Aorta (tissue), 5 donors: ENCODE measurements around the gene EXOC2. TPM values are rescaled to one million over a fixed set of nuclear protein-coding genes. Genes with fewer than 3 reads are reported as not detected.
A peak's percentile ranks its signal among the peaks of the same experiment; 100 is the strongest.

Experiments
- ATAC-seq: fragments of 200-7000 bp; cut with Tn5 transposase; one replicate; pipeline ENCODE4 v1.9.1; 2022; ENCODE audit warnings: moderate library complexity; ENCODE audit not compliant: low FRiP score
- DNase-seq, 2 donors: peaks; one replicate each; pipeline ENCODE4 v3.0.0-alpha.2; 2020
- H3K27ac ChIP-seq, 2 donors: one replicate each; pipeline ENCODE4 v1.5.1; 2013; ENCODE audit warnings: low read length in 2 of 2, mild to moderate bottlenecking in 2 of 2, moderate library complexity in 2 of 2, control low read depth in 1 of 2, inconsistent platforms in 1 of 2, low read depth in 1 of 2
- H3K27me3 ChIP-seq, 2 donors: one replicate each; pipeline ENCODE4 v1.6.1; 2013; ENCODE audit warnings: control low read depth in 1 of 2, low read length in 1 of 2, mild to moderate bottlenecking in 1 of 2, moderate library complexity in 1 of 2; ENCODE audit not compliant: insufficient read depth in 2 of 2, control insufficient read depth in 1 of 2
- H3K36me3 ChIP-seq, 2 donors: one replicate each; pipeline ENCODE4 v1.6.1; 2013; ENCODE audit warnings: control low read depth in 1 of 2, low read length in 1 of 2, mild to moderate bottlenecking in 1 of 2; ENCODE audit not compliant: insufficient read depth in 2 of 2, control insufficient read depth in 1 of 2
- H3K4me1 ChIP-seq, 2 donors: one replicate each; pipeline ENCODE4 v1.6.1; 2013; ENCODE audit warnings: low read length in 2 of 2, control low read depth in 1 of 2, mild to moderate bottlenecking in 1 of 2, moderate library complexity in 1 of 2; ENCODE audit not compliant: insufficient read depth in 2 of 2, control insufficient read depth in 1 of 2
- H3K4me3 ChIP-seq, 2 donors: one replicate each; pipeline ENCODE4 v1.5.1; 2013; ENCODE audit warnings: low read length in 2 of 2, control low read depth in 1 of 2, mild to moderate bottlenecking in 1 of 2
- H3K9me3 ChIP-seq: one replicate; pipeline ENCODE4 v1.6.1; 2013; ENCODE audit warnings: mild to moderate bottlenecking, low read length; ENCODE audit not compliant: control insufficient read depth
- WGBS, 2 donors: extraction: QIAGEN DNeasy Blood & Tissue Kit; methylation state at CpG; one replicate each; pipeline ENCODE4 v1.1.7; 2013; 5-methylcytosine and 5-hydroxymethylcytosine counted together
- intact Hi-C, 2 donors: fragments of 100-400 bp; cut with DNase I; formaldehyde crosslinking; loops; one replicate each; pipeline versions ENCODE4 v1.14.2 to v1.15.0; 2022
- polyA plus RNA-seq, 2 donors: library from polyadenylated mRNA; stranded (reverse); fragments of 200-250 nt; gene quantifications; one replicate each; pipeline ENCODE4 v1.2.3, GENCODE V29; 2013
- total RNA-seq, 2 donors: library from RNA; stranded (reverse); fragmentation: NEBNext Ultra II Directional; extraction: Animal tissue kit (Norgen Biotek cat#: 25700); gene quantifications; one replicate each; pipeline ENCODE4 v1.2.1, GENCODE V29; 2021
- donor health status: healthy with polysubstance abuse.
- donor health status: Bipolar disorder and iron deficiency.
- donor health status: DM: no; HTN: no; CAD: no.
- donor health status: DM: no; HTN: no; CAD: no.
- donor health status: DM: yes; HTN: yes; CAD: no.

EXOC2 gene
- total and polyA plus RNA-seq, 4 donors: 3.4 to 22.8 (median 11.7) TPM

- WGBS, 2 donors: 88 to 89% methylated on average over 3 of the region's 3 CpGs
- DNase-seq: no peak
- Histone ChIP-seq H3K4me1 (no peaks in the 10 kb centered on the region), H3K27ac (no peak overlapping the region), H3K36me3 (no peaks in the 10 kb centered on the region), H3K9me3 (no peaks in the 10 kb centered on the region), H3K27me3 (no peaks in the 10 kb centered on the region), H3K4me3 (no peak overlapping the region)
- no peak for ATAC-seq
- intact Hi-C loops: loop anchor here in 1 of 2 donors (10.0 kb wide), 1 partner anchor 129 kb away; no protein-coding TSS in a partner anchor
These were observed 30.6 kb upstream of the EXOC2 start for GRCh38 chr6:723540-723939.

- H3K4me1 ChIP-seq: no peaks in the 10 kb centered on the region
- no peak overlapping the region for H3K4me3 ChIP-seq
- no peaks in the 10 kb centered on the region for H3K27me3 ChIP-seq
- WGBS, 2 donors: 92 to 94% methylated on average over 4 of the region's 4 CpGs
- DNase-seq (no peak), ATAC-seq (no peak)
- H3K9me3 ChIP-seq: no peaks in the 10 kb centered on the region
- intact Hi-C loops: loop anchor here in 1 of 2 donors (10.0 kb wide), 1 partner anchor 128 kb away; no protein-coding TSS in a partner anchor
- no peak overlapping the region for H3K27ac ChIP-seq
- no peaks in the 10 kb centered on the region for H3K36me3 ChIP-seq
These were observed 29.7 kb upstream of the EXOC2 start for GRCh38 chr6:722608-723007.

- Histone ChIP-seq H3K4me1 (no peaks in the 10 kb centered on the region), H3K27me3 (no peaks in the 10 kb centered on the region), H3K36me3 (no peaks in the 10 kb centered on the region), H3K27ac (no peak overlapping the region), H3K4me3 (no peak overlapping the region), H3K9me3 (no peaks in the 10 kb centered on the region)
- peak; percentile 81 to 88 for DNase-seq
- WGBS, 2 donors: 13 to 17% methylated on average over 11 of the region's 11 CpGs
- peak; percentile 78 for ATAC-seq
- intact Hi-C loops: loop anchor here in 1 of 2 donors (10.0 kb wide), 1 partner anchor 127 kb away; no protein-coding TSS in a partner anchor
These were observed 29.2 kb upstream of the EXOC2 start for GRCh38 chr6:722077-722524.

GRCh38 chr6:718345-718744 is 25.4 kb upstream of the EXOC2 start:
- intact Hi-C loops: no loop called here
- WGBS, 2 donors: 87 to 93% methylated on average over 7 of the region's 7 CpGs

GRCh38 chr6:717135-717534 is 24.2 kb upstream of the EXOC2 start:
- no peak for DNase-seq
- intact Hi-C loops: no loop called here
- 96% methylated on average over 11 of the region's 11 CpGs for WGBS, 2 donors

More at GRCh38 chr6:718345-718744, 25.4 kb upstream of the EXOC2 start:
- H3K36me3 ChIP-seq: no peaks in the 10 kb centered on the region
- ATAC-seq (no peak), DNase-seq (no peak)
- H3K27me3 ChIP-seq: no peaks in the 10 kb centered on the region
- no peaks in the 10 kb centered on the region for H3K9me3 ChIP-seq
- H3K4me3 ChIP-seq: no peak overlapping the region
- H3K27ac ChIP-seq: no peak overlapping the region
- H3K4me1 ChIP-seq: no peaks in the 10 kb centered on the region

GRCh38 chr6:715709-716491 is 23.0 kb upstream of the EXOC2 start:
- H3K36me3 ChIP-seq: no peaks in the 10 kb centered on the region
- H3K9me3 ChIP-seq: no peaks in the 10 kb centered on the region
- DNase-seq: no peak
- intact Hi-C loops: no loop called here
- H3K27me3 ChIP-seq: no peaks in the 10 kb centered on the region
- 27 to 28% methylated on average over 13 of the region's 13 CpGs for WGBS, 2 donors
- no peak for ATAC-seq
- H3K4me1 ChIP-seq: no peaks in the 10 kb centered on the region
- no peak overlapping the region for H3K4me3 ChIP-seq
- H3K27ac ChIP-seq: no peak overlapping the region

More at GRCh38 chr6:717135-717534, 24.2 kb upstream of the EXOC2 start:
- Histone ChIP-seq H3K4me3 (no peak overlapping the region), H3K27me3 (no peaks in the 10 kb centered on the region), H3K9me3 (no peaks in the 10 kb centered on the region), H3K4me1 (no peaks in the 10 kb centered on the region), H3K36me3 (no peaks in the 10 kb centered on the region), H3K27ac (no peak overlapping the region)
- no peak for ATAC-seq

DNA sequence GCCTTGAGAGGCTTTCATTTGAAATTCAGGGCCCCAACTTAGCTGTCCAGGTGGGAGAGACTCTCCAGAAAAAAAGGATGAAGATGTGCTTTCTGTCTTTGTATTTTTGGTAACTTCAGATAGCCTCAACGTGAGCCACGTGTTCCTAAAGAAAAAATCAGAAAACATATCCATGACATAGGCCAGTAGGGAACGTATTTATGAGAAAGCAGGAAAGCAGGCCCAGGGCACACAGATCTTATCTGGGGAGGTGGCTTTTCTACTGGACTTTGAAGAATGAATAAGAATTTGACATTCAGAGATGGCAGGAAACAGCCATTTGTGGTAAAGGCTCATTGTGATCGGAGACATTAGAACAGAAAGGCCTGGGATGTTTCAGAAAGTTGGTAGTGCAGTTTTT is 21.2 kb upstream of the EXOC2 start:
- Histone ChIP-seq H3K27ac (no peak overlapping the region), H3K36me3 (no peaks in the 10 kb centered on the region), H3K27me3 (no peaks in the 10 kb centered on the region), H3K4me3 (no peak overlapping the region), H3K9me3 (no peaks in the 10 kb centered on the region), H3K4me1 (no peaks in the 10 kb centered on the region)
- DNase-seq: no peak
- 92 to 97% methylated on average over 4 of the region's 4 CpGs for WGBS, 2 donors
- intact Hi-C loops: no loop called here
- ATAC-seq: no peak

GRCh38 chr6:713351-713750 is 20.4 kb upstream of the EXOC2 start:
- 93% methylated on average over 5 of the region's 5 CpGs for WGBS, 2 donors
- no peak overlapping the region for H3K27ac ChIP-seq
- intact Hi-C loops: no loop called here

GRCh38 chr6:712805-713204 is 19.9 kb upstream of the EXOC2 start:
- intact Hi-C loops: no loop called here
- whole genome bisulfite sequencing, 2 donors: 84 to 92% methylated on average over 8 of the region's 8 CpGs
- no peak overlapping the region for H3K4me3 ChIP-seq
- H3K9me3 ChIP-seq: no peaks in the 10 kb centered on the region
- no peaks in the 10 kb centered on the region for H3K4me1 ChIP-seq
- no peaks in the 10 kb centered on the region for H3K36me3 ChIP-seq
- H3K27ac ChIP-seq: no peak overlapping the region
- DNase-seq: no peak
- H3K27me3 ChIP-seq: no peaks in the 10 kb centered on the region
- no peak for ATAC-seq

More at GRCh38 chr6:713351-713750, 20.4 kb upstream of the EXOC2 start:
- no peak for ATAC-seq
- Histone ChIP-seq H3K4me1 (no peaks in the 10 kb centered on the region), H3K27me3 (no peaks in the 10 kb centered on the region), H3K4me3 (no peak overlapping the region), H3K9me3 (no peaks in the 10 kb centered on the region), H3K36me3 (no peaks in the 10 kb centered on the region)
- no peak for DNase-seq
